Testis (tissue), 2 donors: ENCODE results near the gene ZNF268.

Source experiments
- POLR2A ChIP-seq: fragments of 450-650 bp; IDR thresholded peaks from one replicate; pipeline ENCODE4 v1.6.1; 2017; ENCODE audit warnings: antibody characterized with exemption, mild to moderate bottlenecking, moderate library complexity
- TF ChIP-seq, protein P1 (sequence below), 3 experiments: fragments of 450-650 bp in 2 of 3; fragments of 200-600 bp in 1 of 3; sonication (generic) in 1 of 3; IDR thresholded peaks; one replicate each; pipeline ENCODE4 v1.5.1; 2016 to 2019; ENCODE audit warnings: antibody characterized with exemption in 3 of 3, mild to moderate bottlenecking in 2 of 3, moderate library complexity in 1 of 3

DNA sequence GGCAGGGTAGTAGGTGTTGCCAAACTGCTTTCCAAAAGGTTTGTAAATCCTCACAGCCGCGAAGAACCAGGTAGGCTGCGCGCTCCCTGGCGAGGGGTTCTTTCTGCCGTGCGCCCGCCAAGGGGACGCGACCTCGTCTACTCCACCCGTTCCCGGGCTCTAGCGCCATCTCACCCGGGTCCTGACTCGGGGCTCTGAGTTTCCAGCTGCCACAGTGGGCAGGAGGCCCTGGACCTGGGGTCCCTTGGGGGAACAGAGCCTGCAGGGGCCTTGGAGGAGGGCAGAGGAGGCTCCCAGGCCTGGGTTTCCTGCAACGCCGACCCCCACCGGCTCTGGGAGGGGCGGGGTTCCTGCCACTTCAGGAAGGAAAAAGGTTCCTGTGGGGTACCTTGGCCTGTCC, 53.7 kb downstream of the ZNF268 start:
- TF ChIP-seq, protein P1, sequence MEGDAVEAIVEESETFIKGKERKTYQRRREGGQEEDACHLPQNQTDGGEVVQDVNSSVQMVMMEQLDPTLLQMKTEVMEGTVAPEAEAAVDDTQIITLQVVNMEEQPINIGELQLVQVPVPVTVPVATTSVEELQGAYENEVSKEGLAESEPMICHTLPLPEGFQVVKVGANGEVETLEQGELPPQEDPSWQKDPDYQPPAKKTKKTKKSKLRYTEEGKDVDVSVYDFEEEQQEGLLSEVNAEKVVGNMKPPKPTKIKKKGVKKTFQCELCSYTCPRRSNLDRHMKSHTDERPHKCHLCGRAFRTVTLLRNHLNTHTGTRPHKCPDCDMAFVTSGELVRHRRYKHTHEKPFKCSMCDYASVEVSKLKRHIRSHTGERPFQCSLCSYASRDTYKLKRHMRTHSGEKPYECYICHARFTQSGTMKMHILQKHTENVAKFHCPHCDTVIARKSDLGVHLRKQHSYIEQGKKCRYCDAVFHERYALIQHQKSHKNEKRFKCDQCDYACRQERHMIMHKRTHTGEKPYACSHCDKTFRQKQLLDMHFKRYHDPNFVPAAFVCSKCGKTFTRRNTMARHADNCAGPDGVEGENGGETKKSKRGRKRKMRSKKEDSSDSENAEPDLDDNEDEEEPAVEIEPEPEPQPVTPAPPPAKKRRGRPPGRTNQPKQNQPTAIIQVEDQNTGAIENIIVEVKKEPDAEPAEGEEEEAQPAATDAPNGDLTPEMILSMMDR (IDR thresholded peaks at IDR 0.05), result no peak
- no peak for TF ChIP-seq POLR2A
